Calu3 (cell line): ENCODE results near the gene CDC34. TPM values are rescaled to one million over a fixed set of nuclear protein-coding genes. Genes with fewer than 3 reads are reported as not detected.

Source experiments
- BruUV-seq: library from RNA; stranded (reverse); fragments of 400-500 nt; replicated peaks from 2 replicates; lab custom pipeline; 2021; lab: Mats Ljungman, UMichigan
- CTCF ChIA-PET: fragments of 300-600 bp; sonication (Branson Sonifier 250); formaldehyde crosslinking; loops from one replicate; lab custom pipeline; 2022; ENCODE audit warnings: antibody characterized with exemption; lab: Charles Lee
- DNase-seq: peaks from one replicate; pipeline ENCODE4 v3.0.0; 2022
- H3K27ac Mint-ChIP-seq: one replicate; pipeline ENCODE4 v1.8.0; 2022; ENCODE audit warnings: mixed read lengths; ENCODE audit not compliant: unreplicated experiment
- H3K27me3 Mint-ChIP-seq: one replicate; pipeline ENCODE4 v1.8.0; 2022; ENCODE audit warnings: mixed read lengths; ENCODE audit not compliant: unreplicated experiment
- H3K36me3 Mint-ChIP-seq: one replicate; pipeline ENCODE4 v1.8.0; 2022; ENCODE audit warnings: mild to moderate bottlenecking, moderate library complexity, mixed read lengths; ENCODE audit not compliant: insufficient read depth, unreplicated experiment
- H3K4me1 Mint-ChIP-seq: one replicate; pipeline ENCODE4 v1.8.0; 2022; ENCODE audit warnings: mild to moderate bottlenecking, low read depth, mixed read lengths; ENCODE audit not compliant: unreplicated experiment
- H3K4me3 Mint-ChIP-seq: one replicate; pipeline ENCODE4 v1.8.0; 2022; ENCODE audit warnings: mild to moderate bottlenecking, low read depth, moderate library complexity, mixed read lengths; ENCODE audit not compliant: unreplicated experiment
- H3K9me3 Mint-ChIP-seq: one replicate; pipeline ENCODE4 v1.8.0; 2022; ENCODE audit warnings: low read depth, mixed read lengths; ENCODE audit not compliant: unreplicated experiment
- intact Hi-C: fragments of 100-400 bp; cut with micrococcal nuclease; formaldehyde crosslinking; loops from one replicate; pipeline ENCODE4 v1.10.0; 2022; ENCODE audit not compliant: unreplicated experiment
- total RNA-seq: library from RNA; stranded (reverse); gene quantifications from 2 replicates; pipeline ENCODE4 v1.2.3, GENCODE V29; 2022
- TF ChIP-seq, protein P1 (sequence below): fragments of 200-600 bp; IDR thresholded peaks from one replicate; pipeline ENCODE4 v1.8.0; 2022; ENCODE audit warnings: antibody characterized with exemption; ENCODE audit not compliant: unreplicated experiment

Gene CDC34
- total RNA-seq, 1 experiment from 2014 or later: 50.6 TPM

DNA sequence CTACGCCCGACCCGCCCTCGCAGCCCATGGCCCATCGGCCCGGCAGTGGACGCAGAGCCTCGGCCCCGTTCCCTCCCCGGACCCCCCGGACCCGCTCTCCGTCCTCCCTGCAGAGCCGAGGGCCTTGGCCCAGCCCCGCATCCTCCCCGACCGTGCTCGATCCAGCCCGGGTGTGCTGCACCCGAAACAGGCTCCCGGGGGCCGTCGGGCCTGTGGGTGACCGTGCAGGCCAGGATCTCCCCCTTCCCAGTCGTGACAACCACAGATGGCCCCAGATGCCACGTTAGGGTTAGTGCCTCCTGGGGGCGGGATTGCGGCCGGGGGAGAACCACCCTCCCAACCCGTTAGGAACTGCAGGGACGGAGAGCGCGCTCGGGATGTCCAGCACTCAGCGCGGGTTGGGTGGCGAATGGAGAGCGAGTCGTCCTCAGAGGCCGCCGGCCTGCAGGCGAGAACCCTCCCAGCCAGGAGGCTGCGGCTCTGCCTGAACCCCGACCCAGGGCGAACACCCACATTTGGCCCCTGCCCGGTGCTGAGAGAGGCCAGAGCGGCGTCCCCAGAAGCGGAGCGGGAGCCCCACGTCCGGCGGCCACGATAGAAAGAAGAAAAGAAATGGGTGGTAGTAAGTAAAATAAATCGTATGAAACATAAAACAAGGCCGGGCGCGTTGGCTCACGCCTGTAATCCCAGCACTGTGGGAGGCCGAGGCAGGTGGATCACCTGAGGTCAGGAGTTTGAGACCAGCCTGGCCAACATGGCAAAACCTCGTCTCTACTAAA, 42.0 kb upstream of the CDC34 start:
- no peak for DNase-seq
- TF ChIP-seq, protein P1, sequence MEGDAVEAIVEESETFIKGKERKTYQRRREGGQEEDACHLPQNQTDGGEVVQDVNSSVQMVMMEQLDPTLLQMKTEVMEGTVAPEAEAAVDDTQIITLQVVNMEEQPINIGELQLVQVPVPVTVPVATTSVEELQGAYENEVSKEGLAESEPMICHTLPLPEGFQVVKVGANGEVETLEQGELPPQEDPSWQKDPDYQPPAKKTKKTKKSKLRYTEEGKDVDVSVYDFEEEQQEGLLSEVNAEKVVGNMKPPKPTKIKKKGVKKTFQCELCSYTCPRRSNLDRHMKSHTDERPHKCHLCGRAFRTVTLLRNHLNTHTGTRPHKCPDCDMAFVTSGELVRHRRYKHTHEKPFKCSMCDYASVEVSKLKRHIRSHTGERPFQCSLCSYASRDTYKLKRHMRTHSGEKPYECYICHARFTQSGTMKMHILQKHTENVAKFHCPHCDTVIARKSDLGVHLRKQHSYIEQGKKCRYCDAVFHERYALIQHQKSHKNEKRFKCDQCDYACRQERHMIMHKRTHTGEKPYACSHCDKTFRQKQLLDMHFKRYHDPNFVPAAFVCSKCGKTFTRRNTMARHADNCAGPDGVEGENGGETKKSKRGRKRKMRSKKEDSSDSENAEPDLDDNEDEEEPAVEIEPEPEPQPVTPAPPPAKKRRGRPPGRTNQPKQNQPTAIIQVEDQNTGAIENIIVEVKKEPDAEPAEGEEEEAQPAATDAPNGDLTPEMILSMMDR: no peak
- CTCF ChIA-PET: interaction anchor here (0.7 kb wide), 1 partner anchor 97 kb away, joined by 3 read pairs; no protein-coding TSS in a partner anchor
- BruUV-seq: no TSS peak
- Mint-ChIP-seq H3K27me3 (peaks cover 17% of the 10 kb centered on the region), H3K4me1 (no peaks in the 10 kb centered on the region), H3K9me3 (peaks cover 3% of the 10 kb centered on the region), H3K27ac (no peak overlapping the region), H3K4me3 (peak overlapping the region; percentile 51), H3K36me3 (peaks cover 19% of the 10 kb centered on the region)
- intact Hi-C loops: no loop called here

DNA sequence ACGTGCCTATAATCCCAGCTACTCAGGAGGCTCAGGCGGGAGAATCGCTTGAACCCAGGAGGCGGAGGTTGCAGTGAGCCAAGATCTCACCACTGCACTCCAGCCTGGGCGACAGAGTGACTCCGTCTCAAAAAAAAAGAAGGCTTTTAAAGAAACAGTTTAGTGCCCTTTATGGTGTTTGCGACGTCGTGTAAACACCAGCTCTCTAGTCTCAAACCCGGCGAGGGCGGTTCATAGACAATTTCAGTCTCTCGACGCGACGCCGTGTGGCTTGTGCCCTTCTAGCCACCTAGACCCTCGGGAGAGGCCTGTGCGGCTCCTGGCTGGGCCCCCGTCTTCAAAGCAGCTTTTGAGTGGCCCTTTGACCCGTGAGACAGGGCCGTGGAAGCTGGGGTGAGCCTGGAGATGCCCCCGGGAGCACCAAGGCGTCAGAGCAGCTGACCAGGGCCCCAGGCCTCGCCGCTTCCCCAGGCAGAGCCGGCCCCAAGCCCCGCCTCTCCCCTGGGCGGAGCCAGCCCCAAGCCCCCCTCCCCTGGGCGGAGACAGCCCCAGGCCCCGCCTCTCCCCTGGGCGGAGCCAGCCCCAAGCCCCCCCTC, 40.3 kb upstream of the CDC34 start:
- no peak overlapping the region for H3K27ac Mint-ChIP-seq
- TF ChIP-seq, protein P1: no peak
- H3K27me3 Mint-ChIP-seq: peaks cover 8% of the 10 kb centered on the region
- DNase-seq: no peak
- H3K4me3 Mint-ChIP-seq: no peak overlapping the region
- no TSS peak for BruUV-seq
- H3K4me1 Mint-ChIP-seq: no peaks in the 10 kb centered on the region
- CTCF ChIA-PET: no interaction called here
- peaks cover 19% of the 10 kb centered on the region for H3K36me3 Mint-ChIP-seq
- intact Hi-C loops: no loop called here
- H3K9me3 Mint-ChIP-seq: peaks cover 3% of the 10 kb centered on the region

DNA sequence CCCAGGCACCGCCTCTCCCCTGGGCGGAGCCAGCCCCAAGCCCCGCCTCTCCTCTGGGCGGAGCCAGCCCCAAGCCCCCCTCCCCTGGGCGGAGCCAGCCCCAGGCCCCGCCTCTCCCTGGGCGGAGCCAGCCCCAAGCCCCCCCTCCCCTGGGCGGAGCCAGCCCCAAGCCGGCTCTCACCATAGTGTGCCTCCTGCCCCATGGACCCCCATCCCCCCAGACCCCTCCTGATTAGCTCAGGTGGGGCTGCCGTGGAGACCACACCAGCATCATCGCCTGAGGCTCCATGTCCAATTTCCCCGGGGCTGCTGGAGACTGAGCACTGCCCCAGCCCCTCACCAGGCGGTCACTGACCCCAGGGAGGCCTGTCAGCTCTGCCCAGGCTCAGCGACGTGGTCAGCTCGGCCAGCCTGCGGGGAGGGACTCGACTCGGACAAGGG, 39.4 kb upstream of the CDC34 start:
- BruUV-seq: no TSS peak
- Mint-ChIP-seq H3K27me3 (peaks cover 8% of the 10 kb centered on the region), H3K4me3 (no peak overlapping the region), H3K9me3 (peaks cover 3% of the 10 kb centered on the region), H3K4me1 (no peaks in the 10 kb centered on the region), H3K36me3 (peaks cover 19% of the 10 kb centered on the region), H3K27ac (no peak overlapping the region)
- intact Hi-C loops: no loop called here
- CTCF ChIA-PET: no interaction called here
- TF ChIP-seq, protein P1: no peak
- DNase-seq: no peak

DNA sequence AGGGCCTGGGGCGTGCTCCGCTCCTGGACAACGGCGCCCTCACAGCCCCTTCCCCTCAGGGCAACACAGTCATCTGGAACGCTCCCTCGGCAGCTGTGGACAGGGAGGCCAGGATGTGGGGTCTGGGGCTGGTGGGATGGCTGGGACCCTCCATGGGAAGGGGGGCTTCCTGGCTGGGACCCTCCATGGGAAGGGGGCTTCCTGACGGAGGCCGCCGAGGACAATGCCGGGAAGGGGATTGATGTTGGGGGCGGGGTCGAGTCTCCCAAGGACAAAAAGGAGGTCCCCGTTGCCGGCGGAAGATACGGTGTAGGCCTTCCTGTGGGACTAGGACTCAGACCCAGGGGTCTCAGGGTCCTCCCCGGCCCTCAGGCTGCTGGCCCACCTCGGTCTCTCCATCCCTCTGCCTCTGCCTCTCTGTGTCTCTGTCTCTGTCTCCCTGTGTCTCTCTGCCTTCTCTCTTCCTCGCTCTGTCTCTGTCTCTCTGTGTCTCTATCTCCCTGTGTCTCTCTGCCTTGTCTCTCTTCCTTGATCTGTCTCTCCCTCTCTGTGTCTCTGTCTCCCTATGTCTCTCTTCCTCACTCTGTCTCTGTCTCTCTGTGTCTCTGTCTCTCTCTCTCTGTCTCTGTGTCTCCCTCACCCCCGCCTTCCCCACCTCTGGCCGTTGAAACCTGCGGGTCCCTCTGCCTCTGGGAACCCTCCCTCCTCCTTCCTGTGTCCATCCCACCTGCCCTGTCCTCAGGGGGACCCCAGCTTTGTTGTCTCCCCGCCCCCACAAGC, 38.0 kb upstream of the CDC34 start:
- Mint-ChIP-seq H3K4me1 (peaks cover 8% of the 10 kb centered on the region), H3K27ac (peak overlapping the region; percentile 91), H3K27me3 (peaks cover 19% of the 10 kb centered on the region), H3K36me3 (peaks cover 18% of the 10 kb centered on the region), H3K4me3 (peak overlapping the region; percentile 29), H3K9me3 (peaks cover 3% of the 10 kb centered on the region)
- no TSS peak for BruUV-seq
- intact Hi-C loops: no loop called here
- TF ChIP-seq, protein P1: no peak
- DNase-seq: no peak
- CTCF ChIA-PET: no interaction called here
